Effector CD8-positive, alpha-beta T cell (primary cell): ENCODE data around the gene HRH3.

Experiments
- DNase-seq: peaks from one replicate; lab custom pipeline; 2025; lab: John Stamatoyannopoulos, UW

HRH3 gene

DNA sequence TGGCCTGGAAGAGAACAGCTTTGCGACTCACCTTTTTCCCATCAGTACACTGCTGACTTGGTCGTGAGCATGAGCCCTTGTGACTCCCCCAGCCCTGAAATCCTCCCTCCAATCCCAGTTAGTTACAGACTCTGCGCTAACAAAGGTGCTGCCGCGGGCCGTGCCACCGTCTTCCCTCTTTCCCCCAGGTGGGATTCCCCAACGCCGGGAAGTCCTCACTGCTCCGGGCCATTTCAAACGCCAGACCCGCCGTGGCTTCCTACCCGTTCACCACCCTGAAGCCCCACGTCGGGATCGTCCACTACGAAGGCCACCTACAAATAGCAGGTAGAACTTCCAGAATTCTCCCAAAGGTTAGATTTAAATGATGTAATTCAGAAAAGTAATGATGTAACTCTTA lies 21.1 kb downstream of the HRH3 start:
- DNase-seq = no peak

GRCh38 chr20:62198496-62198895 lies 21.6 kb downstream of the HRH3 start:
- DNase-seq = no peak

- no peak for DNase-seq
These were observed 22.3 kb downstream of the HRH3 start for GRCh38 chr20:62197801-62198200.

GRCh38 chr20:62197311-62197710 lies 22.8 kb downstream of the HRH3 start:
- no peak for DNase-seq

GRCh38 chr20:62196286-62196685 lies 23.8 kb downstream of the HRH3 start:
- no peak for DNase-seq

GRCh38 chr20:62195736-62196135 lies 24.3 kb downstream of the HRH3 start:
- DNase-seq = no peak

DNA sequence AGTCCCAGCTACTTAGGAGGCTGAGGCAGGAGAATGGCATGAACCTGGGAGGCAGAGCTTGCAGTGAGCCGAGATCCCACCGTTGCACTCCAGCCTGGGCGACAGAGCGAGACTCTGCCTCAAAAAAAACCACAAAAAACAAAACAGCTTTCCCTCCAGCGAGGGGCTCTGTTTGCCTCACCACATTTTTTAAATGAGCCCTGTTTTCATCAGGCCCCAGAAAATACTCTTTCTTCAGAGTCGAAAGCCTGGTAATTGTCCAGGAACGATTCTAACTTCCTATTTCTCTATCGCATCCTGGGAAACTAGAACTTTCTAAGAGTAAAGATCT lies 25.0 kb downstream of the HRH3 start:
- DNase-seq = no peak

DNA sequence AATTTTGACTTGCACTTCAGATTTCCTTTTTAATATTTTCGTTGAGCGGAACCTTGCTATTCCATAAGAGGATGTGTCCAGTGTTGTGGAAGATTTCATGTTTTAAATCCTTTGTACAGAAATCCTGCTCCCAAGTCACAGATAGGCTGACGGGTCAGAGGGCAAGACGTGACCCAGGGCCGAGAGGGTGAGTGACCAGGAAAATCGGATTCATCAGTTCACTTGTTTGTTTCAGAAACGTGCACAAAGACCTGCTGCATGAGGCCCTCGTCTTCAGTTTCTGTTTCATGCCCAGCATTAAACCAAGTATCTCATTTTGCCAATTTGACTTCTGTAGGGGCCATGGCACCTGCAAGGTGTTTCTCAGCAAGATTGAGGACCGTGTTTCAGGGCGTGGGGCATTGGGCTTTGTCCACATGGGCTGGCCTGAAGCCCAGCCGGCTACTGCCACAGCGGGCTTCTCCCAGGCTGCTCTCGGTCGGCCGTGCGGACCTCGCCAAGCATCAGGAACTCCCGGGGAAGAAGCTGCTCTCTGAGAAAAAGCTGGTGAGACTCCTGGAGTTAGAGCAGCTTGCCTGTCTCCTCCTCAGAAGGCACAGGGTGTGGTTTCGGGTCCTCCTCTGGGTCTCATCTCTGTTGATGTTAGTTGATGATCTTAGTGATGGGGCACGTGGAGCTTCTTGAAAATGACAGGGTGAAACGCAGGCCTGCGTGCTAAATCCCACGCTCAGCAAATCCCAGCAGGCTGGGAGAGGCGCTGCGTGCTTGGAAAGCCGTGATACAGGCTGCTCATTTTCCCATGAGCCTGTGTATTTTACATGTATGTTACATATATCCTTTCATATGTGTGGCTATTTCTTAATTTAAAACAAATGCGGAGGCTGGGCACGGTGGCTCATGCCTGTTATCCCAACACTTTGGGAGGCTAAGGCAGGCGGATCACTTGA lies 26.7 kb downstream of the HRH3 start:
- DNase-seq = no peak

GRCh38 chr20:62192635-62193034 lies 27.4 kb downstream of the HRH3 start:
- no peak for DNase-seq

DNA sequence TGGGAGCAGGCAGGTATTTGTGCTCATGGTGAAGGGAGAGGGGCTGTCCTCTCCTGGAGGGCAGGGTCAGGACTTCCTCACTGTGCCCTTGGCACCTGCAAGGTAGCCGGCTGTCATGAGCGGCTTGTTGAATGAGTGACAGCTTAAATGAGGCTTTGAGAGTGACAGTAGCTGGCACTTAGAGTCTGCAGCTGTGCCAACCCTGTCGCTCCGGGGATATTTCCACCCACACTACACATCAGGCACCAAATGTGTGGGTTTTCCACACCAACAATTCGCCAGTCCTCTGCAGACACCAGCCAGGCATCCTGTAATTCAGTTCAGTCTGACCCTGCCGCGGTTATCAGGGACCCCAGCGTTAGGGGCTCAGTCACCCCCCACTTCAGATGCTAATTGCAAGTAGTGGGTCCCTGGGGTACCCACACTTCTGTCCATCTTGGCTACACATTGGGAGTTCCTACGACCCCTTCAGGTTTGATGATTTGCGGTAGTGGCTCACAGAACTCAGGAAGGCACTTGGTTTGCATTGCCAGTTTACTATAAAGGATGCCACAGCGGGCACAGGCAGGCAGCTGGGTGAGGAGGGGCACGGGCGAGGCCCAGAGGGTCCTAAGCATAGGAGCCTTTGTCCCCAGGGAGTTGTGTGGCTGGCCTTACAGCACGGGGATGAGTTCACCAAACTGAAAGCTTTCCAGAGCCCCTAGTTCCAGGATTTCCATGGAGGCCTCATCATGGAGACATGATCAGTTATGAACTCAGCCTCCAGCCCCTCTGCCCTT lies 28.1 kb downstream of the HRH3 start:
- DNase-seq = no peak

DNA sequence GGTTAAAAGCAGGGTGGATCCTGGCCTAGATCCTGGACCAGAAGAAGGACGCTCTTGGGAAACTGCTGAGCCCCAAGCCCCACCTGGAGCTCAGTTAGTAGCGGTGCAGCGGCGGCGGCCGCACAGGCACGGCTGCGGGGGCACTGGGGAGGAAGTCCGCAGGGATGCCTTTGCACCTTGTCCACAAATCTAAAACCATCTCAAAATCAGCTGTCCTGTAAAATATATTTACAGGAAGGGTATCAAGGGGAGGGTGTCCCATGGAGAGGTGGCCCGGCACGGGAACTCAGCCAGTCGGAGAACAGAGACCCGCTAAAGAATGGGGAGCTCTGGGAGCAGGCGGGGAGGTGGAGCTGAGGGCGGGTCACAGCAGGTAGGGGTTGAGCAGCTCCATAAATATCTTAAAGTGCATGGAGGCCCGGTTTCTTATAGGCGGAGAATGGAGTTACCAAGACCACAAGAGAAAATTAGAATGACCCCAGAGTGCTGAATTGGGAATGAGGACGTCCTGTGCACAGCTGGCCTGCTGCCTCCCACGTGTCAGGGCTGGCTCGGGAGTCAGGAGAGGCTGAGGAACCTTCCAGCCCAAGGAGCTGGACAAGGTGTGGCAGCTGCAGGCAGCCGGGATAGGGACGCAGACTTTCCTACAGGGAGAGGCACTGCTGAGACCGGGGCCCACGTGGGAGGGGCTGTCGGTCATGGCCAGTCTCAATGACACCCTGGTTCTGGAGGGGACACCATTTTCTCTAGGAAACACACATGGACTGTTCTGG lies 29.3 kb downstream of the HRH3 start:
- no peak for DNase-seq

DNA sequence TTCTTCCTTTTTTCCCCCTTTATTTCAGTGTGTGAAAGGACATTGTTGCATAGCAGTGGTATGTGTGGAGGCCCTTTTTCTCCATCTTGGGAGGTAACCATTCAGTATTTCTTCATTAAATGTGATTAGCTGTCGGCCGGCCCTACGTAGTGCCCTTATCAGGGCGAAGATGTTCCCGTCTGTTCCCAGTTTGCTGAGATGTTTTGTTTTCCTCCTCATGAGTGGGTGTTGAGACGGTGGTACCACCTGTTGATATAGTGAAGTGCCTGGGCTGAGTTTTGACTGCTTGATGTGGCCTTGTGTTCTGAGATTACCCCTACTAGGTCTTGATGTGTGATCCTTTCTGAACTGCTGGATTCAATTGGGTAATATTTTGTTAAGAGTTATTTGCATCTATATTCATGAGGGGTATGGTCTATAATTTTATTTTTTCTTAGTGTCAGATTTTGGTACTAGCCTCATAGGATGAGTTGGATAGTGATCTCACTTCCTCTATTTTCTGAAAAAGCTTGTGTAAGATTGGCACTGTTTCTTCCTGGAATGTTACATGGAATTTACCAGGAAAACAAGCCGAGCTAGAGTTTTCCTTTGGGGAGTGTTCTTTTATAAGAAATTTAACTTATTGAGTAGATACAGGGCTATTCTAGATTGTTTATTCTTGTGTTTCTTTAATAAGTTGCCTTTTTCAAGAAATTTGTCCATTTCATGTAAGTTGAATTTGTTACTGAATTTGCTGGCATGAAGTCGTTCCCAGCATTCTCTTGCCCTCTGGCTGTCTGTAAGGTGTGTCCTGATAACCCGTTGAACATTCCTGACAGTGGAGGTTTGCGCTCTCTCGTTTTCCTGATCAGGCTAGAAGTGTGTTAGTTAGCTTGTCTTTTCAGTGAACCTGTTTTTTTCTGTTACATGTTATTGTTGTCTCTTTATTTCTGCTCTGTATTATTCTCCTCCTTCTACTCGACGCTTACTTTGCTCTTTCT lies 32.9 kb downstream of the HRH3 start:
- no peak for DNase-seq

- no peak for DNase-seq
These were observed 34.0 kb downstream of the HRH3 start for GRCh38 chr20:62186096-62186426.

DNA sequence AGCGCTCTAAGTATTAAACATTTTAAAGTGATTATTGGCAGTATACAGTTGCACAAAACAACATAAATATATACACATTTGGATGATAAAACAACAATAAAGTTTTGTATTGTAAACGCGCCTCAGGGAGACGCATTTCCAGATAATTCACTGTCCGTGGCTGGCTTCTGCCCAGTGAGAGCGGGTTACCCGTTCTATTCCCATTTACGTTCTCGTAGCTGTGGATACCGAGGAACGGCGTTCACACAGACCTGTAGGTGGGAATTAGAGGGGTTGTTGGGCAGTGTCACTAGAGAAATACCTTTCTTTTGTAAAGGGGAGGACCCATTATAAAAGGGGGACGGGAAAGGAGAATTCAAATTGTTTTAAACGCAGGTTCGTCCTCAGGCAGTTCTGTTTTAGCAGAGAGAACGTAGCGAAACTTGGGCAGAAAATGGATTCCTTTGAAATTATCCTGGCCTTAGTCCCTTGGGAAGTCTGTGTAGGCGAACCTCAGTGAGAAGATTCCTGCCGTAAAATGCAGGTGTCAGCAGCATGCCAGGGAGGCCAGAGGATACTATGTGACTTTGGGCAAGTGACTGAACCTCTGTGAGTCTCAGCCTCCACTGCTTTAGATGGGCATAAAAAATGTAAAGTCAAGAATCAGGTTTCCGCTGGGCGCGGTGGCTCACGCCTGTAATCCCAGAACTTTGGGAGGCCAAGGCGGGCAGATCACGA lies 36.5 kb downstream of the HRH3 start:
- no peak for DNase-seq

GRCh38 chr20:62182469-62183425 lies 37.3 kb downstream of the HRH3 start, which contains the start of gene MTG2:
Gene MTG2, plus strand, starts transcription at chr20:62183028. Its CDS starts 10,393 bp downstream, at chr20:62193421.
- DNase-seq = peak; percentile 91

DNA sequence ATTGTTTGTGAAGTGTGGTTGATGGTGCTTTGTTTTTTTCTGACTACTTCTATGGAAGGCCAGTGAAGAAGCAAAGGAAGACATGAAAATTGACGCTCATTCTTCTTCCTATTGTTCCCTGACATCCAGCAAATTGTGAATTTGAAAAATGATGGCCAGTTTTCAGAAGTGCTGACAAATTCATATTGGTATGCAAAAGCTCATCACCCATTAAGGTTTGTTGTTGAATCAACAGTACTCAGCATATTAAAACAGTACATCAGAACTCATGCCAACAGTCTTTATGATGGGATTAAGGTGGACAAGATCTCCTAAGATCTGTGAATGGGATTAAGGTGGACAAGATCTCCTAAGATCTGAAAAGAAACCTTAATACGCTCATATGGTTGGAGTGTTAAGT lies 38.3 kb downstream of the HRH3 start:
- no peak for DNase-seq

DNA sequence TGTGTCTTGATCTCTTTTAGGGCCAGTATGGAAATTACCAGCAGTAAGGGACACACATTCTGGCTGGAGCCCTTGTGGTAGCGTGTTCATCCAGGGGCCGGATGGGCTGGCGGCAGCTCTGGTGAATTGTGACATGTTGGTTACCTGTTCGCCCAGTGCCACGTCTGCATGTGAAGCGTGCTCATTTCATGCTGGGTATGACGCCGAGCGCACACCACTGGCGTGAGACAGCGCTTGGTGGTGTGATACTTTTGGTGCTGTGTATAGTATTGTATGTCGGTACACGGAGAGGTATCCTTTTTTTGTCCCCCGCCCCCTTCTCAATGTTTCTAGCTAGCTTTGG lies 40.9 kb downstream of the HRH3 start:
- no peak for DNase-seq

DNA sequence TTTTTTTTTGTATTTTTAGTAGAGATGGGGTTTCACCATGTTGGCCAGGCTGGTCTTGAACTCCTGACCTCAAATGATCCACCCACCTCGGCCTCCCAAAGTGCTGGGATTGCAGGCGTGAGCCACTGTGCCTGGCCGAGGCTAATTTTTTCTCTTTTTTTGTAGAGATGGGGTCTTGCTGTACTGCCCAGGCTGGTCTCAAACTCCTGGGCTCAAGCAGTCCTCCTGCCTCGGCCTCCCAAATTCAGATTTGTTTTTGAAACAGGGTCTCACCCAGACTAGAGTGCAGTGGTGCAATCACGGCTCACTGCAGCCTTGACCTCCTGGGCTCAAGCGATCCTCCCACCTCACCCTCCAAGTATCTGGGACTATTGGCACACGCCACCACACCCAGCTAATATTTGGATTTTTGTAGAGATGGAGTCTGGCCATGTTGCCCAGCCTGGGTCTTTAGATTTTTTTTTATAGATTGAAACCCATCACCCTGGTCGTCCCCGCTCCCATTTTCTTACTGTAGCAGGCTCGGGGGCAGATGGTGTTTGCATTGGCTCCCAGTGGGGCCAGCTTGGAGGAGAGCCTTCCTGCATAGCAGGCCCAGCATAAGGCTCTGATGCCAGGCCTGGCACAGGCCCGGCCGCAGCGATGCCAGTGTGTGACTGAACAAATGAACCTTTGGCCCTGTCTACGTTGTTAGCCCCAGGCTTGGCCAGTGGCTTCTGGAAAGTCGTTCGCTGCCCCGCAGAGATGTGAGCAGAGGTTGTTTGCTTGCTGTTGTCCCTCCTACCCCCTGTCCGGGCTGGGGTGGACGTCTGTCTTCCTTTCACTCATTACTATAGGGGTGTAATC lies 41.5 kb downstream of the HRH3 start:
- DNase-seq = no peak

DNA sequence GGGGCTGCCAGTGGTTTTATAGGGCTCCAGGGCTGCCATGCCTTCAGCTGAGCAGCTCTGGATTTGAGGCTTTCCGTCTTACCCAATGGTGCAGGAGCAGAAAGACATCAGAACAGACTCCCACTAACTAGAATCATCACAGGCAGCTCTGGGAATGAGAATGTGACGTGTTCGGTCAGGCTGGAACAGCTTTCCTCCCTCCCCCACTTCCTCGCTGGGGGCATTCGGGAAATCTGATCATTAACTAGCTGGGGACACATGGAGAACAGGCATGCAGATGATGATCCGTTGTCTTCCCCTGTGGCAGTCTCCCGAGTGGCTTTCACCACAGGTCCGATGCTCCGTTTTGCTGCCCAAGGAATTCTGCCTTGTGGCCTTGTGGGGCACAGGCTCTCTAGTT lies 42.8 kb downstream of the HRH3 start:
- DNase-seq = no peak
